AG08395 (cell line): Measurements from ENCODE around the gene SCUBE2.
A peak's percentile ranks its signal among the peaks of the same experiment; 100 is the strongest.

Source experiments
- DNase-seq: peaks from one replicate; pipeline ENCODE4 v3.0.0; 2012; ENCODE audit warnings: mixed read lengths, low spot score

Gene SCUBE2

GRCh38 chr11:9074338-9075029 is 16.9 kb downstream of the SCUBE2 start:
- no peak for DNase-seq

- DNase-seq: no peak
Observed at GRCh38 chr11:9073466-9074225, 17.8 kb downstream of the SCUBE2 start.

- no peak for DNase-seq
Observed at GRCh38 chr11:9072626-9073176, 18.7 kb downstream of the SCUBE2 start.

GRCh38 chr11:9071692-9072091 is 19.7 kb downstream of the SCUBE2 start:
- DNase-seq: no peak

- no peak for DNase-seq
Observed at GRCh38 chr11:9070749-9071491, 20.5 kb downstream of the SCUBE2 start.

GRCh38 chr11:9069862-9070470 is 21.4 kb downstream of the SCUBE2 start:
- DNase-seq: no peak

GRCh38 chr11:9069256-9069655 is 22.1 kb downstream of the SCUBE2 start:
- DNase-seq: no peak

- DNase-seq: no peak
Observed at GRCh38 chr11:9066433-9066925, 24.9 kb downstream of the SCUBE2 start.

- DNase-seq: no peak
Observed at GRCh38 chr11:9065607-9066432, 25.6 kb downstream of the SCUBE2 start.

- DNase-seq: no peak
Observed at GRCh38 chr11:9061807-9062206, 29.6 kb downstream of the SCUBE2 start.

- DNase-seq: no peak
Observed at GRCh38 chr11:9060700-9061111, 30.7 kb downstream of the SCUBE2 start.

GRCh38 chr11:9059406-9059805 is 32.0 kb downstream of the SCUBE2 start:
- no peak for DNase-seq

GRCh38 chr11:9057888-9058287 is 33.5 kb downstream of the SCUBE2 start:
- no peak for DNase-seq

GRCh38 chr11:9057007-9057406 is 34.4 kb downstream of the SCUBE2 start:
- DNase-seq: no peak

- no peak for DNase-seq
Observed at GRCh38 chr11:9056467-9056866, 34.9 kb downstream of the SCUBE2 start.

GRCh38 chr11:9053316-9054035 is 37.9 kb downstream of the SCUBE2 start:
- peak; percentile 52 for DNase-seq

GRCh38 chr11:9052316-9052715 is 39.1 kb downstream of the SCUBE2 start:
- no peak for DNase-seq

GRCh38 chr11:9049959-9050358 is 41.4 kb downstream of the SCUBE2 start:
- no peak for DNase-seq

- peak; percentile 46 for DNase-seq
Observed at GRCh38 chr11:9047964-9048523, 43.4 kb downstream of the SCUBE2 start.

- DNase-seq: no peak
Observed at GRCh38 chr11:9046481-9046880, 44.9 kb downstream of the SCUBE2 start.
